HepG2 (cell line): ENCODE results near the gene CENPB. TPM values are rescaled to one million over a fixed set of nuclear protein-coding genes. Genes with fewer than 3 reads are reported as not detected.
A peak's percentile ranks its signal among the peaks of the same experiment; 100 is the strongest.

Experiments used
- BRD4 ChIP-seq: sonication (generic); formaldehyde crosslinking; IDR thresholded peaks from 2 replicates; pipeline ENCODE4 v1.4.0; 2020; ENCODE audit warnings: missing genetic modification reagents
- CCDC6 ChIP-seq: sonication (generic); formaldehyde crosslinking; IDR thresholded peaks from 2 replicates; pipeline ENCODE4 v1.8.1; 2022; ENCODE audit warnings: mild to moderate bottlenecking, missing genetic modification reagents, moderate library complexity
- GATAD2A ChIP-seq: IDR thresholded peaks from 2 replicates; pipeline ENCODE4 v1.6.1; 2016
- GLI4 ChIP-seq: sonication (generic); formaldehyde crosslinking; IDR thresholded peaks from 2 replicates; pipeline ENCODE4 v1.5.1; 2020; ENCODE audit warnings: missing genetic modification reagents, mild to moderate bottlenecking, moderate library complexity, borderline replicate concordance
- ZKSCAN5 ChIP-seq: sonication (generic); formaldehyde crosslinking; IDR thresholded peaks from 2 replicates; pipeline ENCODE4 v1.5.1; 2020; ENCODE audit warnings: mild to moderate bottlenecking, missing genetic modification reagents
- ZNF207 ChIP-seq: fragments of 450-650 bp; IDR thresholded peaks from 2 replicates; pipeline ENCODE4 v1.6.1; 2016; ENCODE audit warnings: antibody characterized with exemption, borderline replicate concordance
- ZNF451 ChIP-seq: sonication (generic); formaldehyde crosslinking; IDR thresholded peaks from 2 replicates; pipeline ENCODE4 v1.5.0; 2020; ENCODE audit warnings: mild to moderate bottlenecking, missing genetic modification reagents
- ZNF460 ChIP-seq: sonication (generic); formaldehyde crosslinking; IDR thresholded peaks from 2 replicates; pipeline ENCODE4 v1.5.1; 2020; ENCODE audit warnings: missing genetic modification reagents, mild to moderate bottlenecking, borderline replicate concordance
- ZNF720 ChIP-seq: sonication (generic); formaldehyde crosslinking; IDR thresholded peaks from 2 replicates; pipeline ENCODE4 v1.4.0; 2020; ENCODE audit warnings: missing genetic modification reagents
- polyA plus RNA-seq, 8 experiments: library from polyadenylated mRNA; depleted of rRNA in 3 of 8; stranded (reverse) in 7 of 8; unstranded in 1 of 8; fragments of >200 nt; fragmentation: Illumina TruSeq in 4 of 8; extraction: Trizol in 4 of 8; gene quantifications; 2 replicates each; pipeline versions ENCODE4 v1.2.1 to v1.2.3, GENCODE V29; 2011 to 2016; ENCODE audit warnings: low read depth in 4 of 8, missing spikeins in 1 of 8, mixed read lengths in 1 of 8; ENCODE audit not compliant: insufficient read depth in 1 of 8
- total RNA-seq, 5 experiments: library from RNA; depleted of rRNA; stranded (reverse); fragments of >200 nt; fragmentation: Illumina TruSeq; extraction: Trizol; gene quantifications; 2 replicates each; pipeline ENCODE4 v1.2.3, GENCODE V29; 2016; ENCODE audit warnings: low read depth in 1 of 5
- TF ChIP-seq, protein P1 (sequence below), 2 experiments: sonication (generic) in 1 of 2; formaldehyde crosslinking in 1 of 2; IDR thresholded peaks; 2 replicates each; pipeline versions ENCODE4 v1.4.0 to v1.6.1; 2016 to 2020; ENCODE audit warnings: borderline replicate concordance in 1 of 2, low read depth in 1 of 2, mild to moderate bottlenecking in 1 of 2, missing genetic modification reagents in 1 of 2
- TF ChIP-seq, protein P2 (sequence below): sonication (generic); formaldehyde crosslinking; IDR thresholded peaks from 2 replicates; pipeline ENCODE4 v1.4.0; 2020; ENCODE audit warnings: missing genetic modification reagents, low read depth, mild to moderate bottlenecking, borderline replicate concordance
- TF ChIP-seq, protein P3 (sequence below): sonication (generic); formaldehyde crosslinking; IDR thresholded peaks from 2 replicates; pipeline ENCODE4 v1.8.1; 2023; ENCODE audit warnings: missing genetic modification reagents, mild to moderate bottlenecking, borderline replicate concordance
- TF ChIP-seq, protein P4 (sequence below): sonication (generic); formaldehyde crosslinking; IDR thresholded peaks from 2 replicates; pipeline ENCODE4 v1.5.1; 2020; ENCODE audit warnings: mild to moderate bottlenecking, missing genetic modification reagents, moderate library complexity
- TF ChIP-seq, protein P5 (sequence below): sonication (generic); formaldehyde crosslinking; conservative IDR thresholded peaks from 2 replicates; pipeline ENCODE4 v1.4.0; 2020; ENCODE audit warnings: missing genetic modification reagents

Gene CENPB
- total and polyA plus RNA-seq, 2 of the 13 experiments (the other 11 are each of a cell fraction or from before 2014, with no cell fraction given): 10.4 to 54.5 TPM

DNA sequence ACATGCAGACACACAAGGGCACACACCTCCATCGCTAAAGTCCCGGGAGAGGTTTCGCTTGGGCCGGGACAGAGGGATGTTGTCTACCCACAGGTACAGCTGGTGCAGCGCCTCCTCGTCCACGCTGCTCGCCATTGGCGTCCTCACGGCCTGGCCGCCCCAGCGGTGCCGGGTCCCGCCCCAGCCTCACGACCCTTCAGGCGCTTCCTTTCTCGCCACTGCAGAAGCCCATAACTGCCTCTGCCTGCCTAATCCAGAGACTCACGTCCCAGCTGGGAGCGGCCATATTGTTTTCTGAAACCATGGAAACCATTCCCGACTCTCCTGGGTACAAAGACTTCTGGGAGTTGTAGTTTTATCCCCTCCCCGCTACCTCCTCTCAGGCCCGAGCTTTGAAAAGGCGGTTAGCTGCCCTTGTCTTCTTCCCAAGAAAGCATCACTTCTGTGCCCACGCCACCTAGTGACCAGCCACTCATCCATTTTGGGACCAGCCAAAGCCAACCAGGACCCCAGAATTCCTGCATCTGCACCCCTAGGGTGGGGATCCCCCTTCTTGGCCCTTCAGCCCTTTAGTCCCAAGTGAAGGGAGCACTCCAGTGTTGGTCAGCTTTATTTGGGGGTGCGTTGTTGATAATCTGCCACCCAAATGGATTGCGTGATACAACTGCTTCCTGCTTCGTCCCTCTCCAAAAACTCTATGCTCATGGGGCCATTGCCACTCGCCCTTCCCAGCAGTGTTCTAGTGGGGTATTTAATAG is 5.2 kb downstream of the CENPB start, which contains the start of gene SPEF1 (continued):
- TF ChIP-seq, protein P1, sequence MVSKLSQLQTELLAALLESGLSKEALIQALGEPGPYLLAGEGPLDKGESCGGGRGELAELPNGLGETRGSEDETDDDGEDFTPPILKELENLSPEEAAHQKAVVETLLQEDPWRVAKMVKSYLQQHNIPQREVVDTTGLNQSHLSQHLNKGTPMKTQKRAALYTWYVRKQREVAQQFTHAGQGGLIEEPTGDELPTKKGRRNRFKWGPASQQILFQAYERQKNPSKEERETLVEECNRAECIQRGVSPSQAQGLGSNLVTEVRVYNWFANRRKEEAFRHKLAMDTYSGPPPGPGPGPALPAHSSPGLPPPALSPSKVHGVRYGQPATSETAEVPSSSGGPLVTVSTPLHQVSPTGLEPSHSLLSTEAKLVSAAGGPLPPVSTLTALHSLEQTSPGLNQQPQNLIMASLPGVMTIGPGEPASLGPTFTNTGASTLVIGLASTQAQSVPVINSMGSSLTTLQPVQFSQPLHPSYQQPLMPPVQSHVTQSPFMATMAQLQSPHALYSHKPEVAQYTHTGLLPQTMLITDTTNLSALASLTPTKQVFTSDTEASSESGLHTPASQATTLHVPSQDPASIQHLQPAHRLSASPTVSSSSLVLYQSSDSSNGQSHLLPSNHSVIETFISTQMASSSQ (IDR thresholded peaks at IDR 0.05; ENCODE audit: low read depth): no peak
- TF ChIP-seq, protein P1 (CRISPR knock-in tag; IDR thresholded peaks at IDR 0.05; ENCODE audit: borderline replicate concordance): peak; percentile 18; the same call in 1 of the 2 replicates
- TF ChIP-seq BRD4 (no peak), GATAD2A (CRISPR knock-in tag) (peak; percentile 63; the same call in 1 of the 2 replicates), ZNF720 (CRISPR knock-in tag) (peak; percentile 61; the same call in 1 of the 2 replicates), ZNF460 (CRISPR knock-in tag) (no peak), CCDC6 (CRISPR knock-in tag) (no peak; the same call in 1 of the 2 replicates), ZKSCAN5 (no peak), ZNF207 (no peak), GLI4 (no peak), ZNF451 (peak; percentile 24; the same call in 1 of the 2 replicates)
- TF ChIP-seq, protein P2, sequence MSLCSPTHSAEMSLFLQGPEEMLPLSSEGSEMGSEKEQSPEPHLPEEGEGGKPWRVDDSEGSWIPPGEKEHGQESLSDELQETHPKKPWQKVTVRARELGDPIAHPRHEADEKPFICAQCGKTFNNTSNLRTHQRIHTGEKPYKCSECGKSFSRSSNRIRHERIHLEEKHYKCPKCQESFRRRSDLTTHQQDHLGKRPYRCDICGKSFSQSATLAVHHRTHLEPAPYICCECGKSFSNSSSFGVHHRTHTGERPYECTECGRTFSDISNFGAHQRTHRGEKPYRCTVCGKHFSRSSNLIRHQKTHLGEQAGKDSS (CRISPR knock-in tag): peak; percentile 28; the same call in 1 of the 2 replicates
- TF ChIP-seq, protein P3, sequence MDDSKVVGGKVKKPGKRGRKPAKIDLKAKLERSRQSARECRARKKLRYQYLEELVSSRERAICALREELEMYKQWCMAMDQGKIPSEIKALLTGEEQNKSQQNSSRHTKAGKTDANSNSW (CRISPR knock-in tag): no peak
- TF ChIP-seq, protein P4, sequence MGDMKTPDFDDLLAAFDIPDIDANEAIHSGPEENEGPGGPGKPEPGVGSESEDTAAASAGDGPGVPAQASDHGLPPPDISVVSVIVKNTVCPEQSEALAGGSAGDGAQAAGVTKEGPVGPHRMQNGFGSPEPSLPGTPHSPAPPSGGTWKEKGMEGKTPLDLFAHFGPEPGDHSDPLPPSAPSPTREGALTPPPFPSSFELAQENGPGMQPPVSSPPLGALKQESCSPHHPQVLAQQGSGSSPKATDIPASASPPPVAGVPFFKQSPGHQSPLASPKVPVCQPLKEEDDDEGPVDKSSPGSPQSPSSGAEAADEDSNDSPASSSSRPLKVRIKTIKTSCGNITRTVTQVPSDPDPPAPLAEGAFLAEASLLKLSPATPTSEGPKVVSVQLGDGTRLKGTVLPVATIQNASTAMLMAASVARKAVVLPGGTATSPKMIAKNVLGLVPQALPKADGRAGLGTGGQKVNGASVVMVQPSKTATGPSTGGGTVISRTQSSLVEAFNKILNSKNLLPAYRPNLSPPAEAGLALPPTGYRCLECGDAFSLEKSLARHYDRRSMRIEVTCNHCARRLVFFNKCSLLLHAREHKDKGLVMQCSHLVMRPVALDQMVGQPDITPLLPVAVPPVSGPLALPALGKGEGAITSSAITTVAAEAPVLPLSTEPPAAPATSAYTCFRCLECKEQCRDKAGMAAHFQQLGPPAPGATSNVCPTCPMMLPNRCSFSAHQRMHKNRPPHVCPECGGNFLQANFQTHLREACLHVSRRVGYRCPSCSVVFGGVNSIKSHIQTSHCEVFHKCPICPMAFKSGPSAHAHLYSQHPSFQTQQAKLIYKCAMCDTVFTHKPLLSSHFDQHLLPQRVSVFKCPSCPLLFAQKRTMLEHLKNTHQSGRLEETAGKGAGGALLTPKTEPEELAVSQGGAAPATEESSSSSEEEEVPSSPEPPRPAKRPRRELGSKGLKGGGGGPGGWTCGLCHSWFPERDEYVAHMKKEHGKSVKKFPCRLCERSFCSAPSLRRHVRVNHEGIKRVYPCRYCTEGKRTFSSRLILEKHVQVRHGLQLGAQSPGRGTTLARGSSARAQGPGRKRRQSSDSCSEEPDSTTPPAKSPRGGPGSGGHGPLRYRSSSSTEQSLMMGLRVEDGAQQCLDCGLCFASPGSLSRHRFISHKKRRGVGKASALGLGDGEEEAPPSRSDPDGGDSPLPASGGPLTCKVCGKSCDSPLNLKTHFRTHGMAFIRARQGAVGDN (CRISPR knock-in tag): peak; percentile 66
- TF ChIP-seq, protein P5, sequence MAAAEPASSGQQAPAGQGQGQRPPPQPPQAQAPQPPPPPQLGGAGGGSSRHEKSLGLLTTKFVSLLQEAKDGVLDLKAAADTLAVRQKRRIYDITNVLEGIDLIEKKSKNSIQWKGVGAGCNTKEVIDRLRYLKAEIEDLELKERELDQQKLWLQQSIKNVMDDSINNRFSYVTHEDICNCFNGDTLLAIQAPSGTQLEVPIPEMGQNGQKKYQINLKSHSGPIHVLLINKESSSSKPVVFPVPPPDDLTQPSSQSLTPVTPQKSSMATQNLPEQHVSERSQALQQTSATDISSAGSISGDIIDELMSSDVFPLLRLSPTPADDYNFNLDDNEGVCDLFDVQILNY: no peak
